ENCODE results near the gene CRIP2. TPM values are rescaled to one million over a fixed set of nuclear protein-coding genes. Genes with fewer than 3 reads are reported as not detected.

The CRIP2 gene
- total RNA-seq, 1 experiment from 2014 or later, result 1.1 TPM

DNA sequence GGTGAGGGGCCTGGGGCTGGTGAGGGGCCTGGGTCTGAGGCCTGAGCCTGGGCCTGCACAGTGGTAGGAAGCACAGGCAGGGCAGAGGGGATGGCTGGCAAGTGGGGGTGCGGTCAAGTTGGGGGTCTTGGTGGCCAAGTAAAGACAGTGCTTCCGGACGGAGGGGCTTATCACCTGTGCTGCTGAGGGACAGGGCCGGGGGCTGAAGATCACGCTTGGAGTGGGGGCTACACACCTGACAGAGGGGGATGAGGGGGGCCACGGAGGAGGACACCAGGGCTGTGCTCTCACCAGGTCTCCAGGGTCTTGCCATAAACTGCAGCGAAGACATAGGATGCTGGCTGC is 28.6 kb downstream of the CRIP2 start:
- DNase-seq (ENCODE audit: low read depth in 1 of 2, low spot score in 2 of 2), result no peak
- no peak overlapping the region for H3K27ac ChIP-seq
- no peaks in the 10 kb centered on the region for H3K36me3 ChIP-seq
- H3K27me3 ChIP-seq (replicated peaks), result peaks cover 8% of the 10 kb centered on the region; the same call in 1 of the 2 replicates
- H3K4me1 ChIP-seq (replicated peaks), result no peaks in the 10 kb centered on the region
- no peaks in the 10 kb centered on the region for H3K9me3 ChIP-seq (replicated peaks)
- no peak overlapping the region for H3K4me3 ChIP-seq

DNA sequence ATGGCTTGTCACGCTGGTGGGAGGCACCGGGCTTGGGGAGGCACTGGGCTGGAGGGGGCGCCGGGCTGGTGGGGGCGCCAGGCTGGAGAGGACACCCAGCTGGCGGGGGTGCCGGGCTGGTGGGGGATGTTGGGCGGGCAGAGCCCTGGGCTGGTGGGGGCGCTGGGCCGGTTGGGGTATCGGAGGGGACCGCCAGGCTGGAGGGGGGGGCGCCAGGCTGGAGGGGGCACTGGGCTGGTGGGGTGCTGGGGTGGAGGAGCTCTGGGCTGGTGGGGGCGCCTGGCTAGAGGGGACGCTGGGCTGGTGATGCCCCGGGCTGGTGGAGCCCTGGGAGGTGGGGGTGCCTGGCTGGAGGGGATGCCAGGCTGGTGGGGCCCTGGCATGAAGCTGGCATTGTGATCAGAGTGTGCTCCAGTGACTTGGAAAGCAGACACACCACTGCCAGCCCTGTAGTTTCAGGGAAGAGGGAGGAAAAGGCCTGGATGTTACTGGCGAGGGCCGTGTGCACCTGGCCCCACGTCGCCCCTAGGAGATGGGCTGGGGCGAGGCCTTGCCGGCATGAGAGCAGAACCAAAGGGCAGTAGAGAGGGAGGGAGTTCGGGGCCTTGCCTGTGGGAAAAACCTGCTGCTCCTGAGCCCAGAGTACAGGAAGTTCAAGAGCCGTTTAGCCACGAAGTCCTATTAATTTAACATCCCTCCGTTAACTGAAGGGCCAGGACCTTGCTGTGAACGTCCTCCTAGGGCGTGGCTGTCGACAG is 29.5 kb downstream of the CRIP2 start:
- H3K27ac ChIP-seq, result no peak overlapping the region
- peaks cover 15% of the 10 kb centered on the region for H3K27me3 ChIP-seq (replicated peaks)
- H3K4me3 ChIP-seq, result no peak overlapping the region
- H3K4me1 ChIP-seq (replicated peaks), result no peaks in the 10 kb centered on the region
- no peaks in the 10 kb centered on the region for H3K9me3 ChIP-seq (replicated peaks)
- DNase-seq (ENCODE audit: low read depth in 1 of 2, low spot score in 2 of 2), result no peak
- H3K36me3 ChIP-seq, result no peaks in the 10 kb centered on the region

DNA sequence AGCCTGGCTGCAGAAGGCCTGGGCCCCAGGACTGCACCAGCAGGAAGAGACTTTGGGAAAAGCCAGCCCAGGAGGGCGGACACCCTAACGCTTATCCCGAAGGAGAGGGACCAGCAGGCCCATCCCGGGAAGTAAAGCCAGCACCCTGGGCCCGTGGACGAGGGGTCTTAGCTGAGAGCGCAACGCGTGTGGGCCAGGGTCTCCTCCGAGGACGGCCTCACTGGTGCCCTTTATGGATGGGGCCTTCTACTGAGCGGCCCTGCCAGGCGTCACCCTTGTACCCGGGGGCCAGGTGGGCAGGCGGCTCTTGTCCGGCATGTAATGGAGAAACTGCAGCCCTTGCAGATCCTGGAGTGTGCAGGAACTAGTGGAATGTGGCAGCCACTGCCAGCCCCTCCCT is 30.5 kb downstream of the CRIP2 start:
- no peaks in the 10 kb centered on the region for H3K36me3 ChIP-seq
- H3K27me3 ChIP-seq (replicated peaks), result peaks cover 23% of the 10 kb centered on the region
- no peak overlapping the region for H3K27ac ChIP-seq
- no peaks in the 10 kb centered on the region for H3K9me3 ChIP-seq (replicated peaks)
- no peak overlapping the region for H3K4me3 ChIP-seq
- DNase-seq (ENCODE audit: low read depth in 1 of 2, low spot score in 2 of 2), result no peak
- H3K4me1 ChIP-seq (replicated peaks), result no peaks in the 10 kb centered on the region

DNA sequence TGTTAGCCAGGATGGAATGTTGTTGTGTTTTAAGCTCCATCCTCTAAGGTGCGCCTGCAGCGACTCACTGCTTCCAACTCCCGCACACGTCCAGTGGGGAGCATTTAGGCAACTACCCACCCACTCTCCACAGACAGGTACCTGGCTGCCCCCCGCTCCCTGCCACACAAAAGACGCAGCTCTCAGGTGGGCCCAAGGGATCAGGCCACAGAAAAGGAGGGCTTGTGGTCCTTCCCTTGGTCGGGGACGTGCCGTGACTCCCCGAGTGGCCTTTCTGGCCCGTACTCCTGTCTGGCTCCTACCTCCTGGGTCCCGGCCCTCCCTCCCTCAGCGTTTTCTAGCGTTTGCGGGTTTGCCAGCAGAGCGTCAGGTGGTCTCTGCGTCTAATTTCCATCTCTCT is 32.6 kb downstream of the CRIP2 start:
- no peak overlapping the region for H3K4me3 ChIP-seq
- H3K27ac ChIP-seq, result no peak overlapping the region
- no peaks in the 10 kb centered on the region for H3K36me3 ChIP-seq
- no peaks in the 10 kb centered on the region for H3K9me3 ChIP-seq (replicated peaks)
- no peak for DNase-seq (ENCODE audit: low read depth in 1 of 2, low spot score in 2 of 2)
- H3K27me3 ChIP-seq (replicated peaks), result peaks cover 36% of the 10 kb centered on the region
- H3K4me1 ChIP-seq (replicated peaks), result no peaks in the 10 kb centered on the region

DNA sequence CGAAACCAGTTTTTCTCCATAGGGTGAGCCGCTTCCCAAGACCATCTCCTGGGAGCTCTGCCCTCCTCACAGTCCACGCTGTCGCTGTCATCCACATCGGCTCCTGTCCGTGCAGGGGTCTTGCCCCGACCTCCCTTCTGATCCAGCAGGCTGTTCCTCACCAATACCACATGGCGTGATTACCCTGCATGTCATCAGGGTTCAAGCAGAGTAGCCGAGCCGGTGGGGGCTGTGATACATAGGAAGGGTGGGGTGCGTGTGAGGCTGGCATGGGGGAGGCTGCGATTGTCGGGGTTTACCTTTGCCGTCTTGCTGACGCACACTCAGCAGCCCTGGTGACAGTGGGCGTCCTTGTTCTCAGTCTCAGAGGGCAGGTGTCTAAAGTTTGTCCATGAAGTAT is 33.4 kb downstream of the CRIP2 start:
- H3K9me3 ChIP-seq (replicated peaks), result no peaks in the 10 kb centered on the region
- H3K27me3 ChIP-seq (replicated peaks), result peaks cover 42% of the 10 kb centered on the region
- H3K4me3 ChIP-seq, result no peak overlapping the region
- H3K36me3 ChIP-seq, result no peaks in the 10 kb centered on the region
- no peak overlapping the region for H3K27ac ChIP-seq
- DNase-seq (ENCODE audit: low read depth in 1 of 2, low spot score in 2 of 2), result no peak
- H3K4me1 ChIP-seq (replicated peaks), result no peaks in the 10 kb centered on the region

DNA sequence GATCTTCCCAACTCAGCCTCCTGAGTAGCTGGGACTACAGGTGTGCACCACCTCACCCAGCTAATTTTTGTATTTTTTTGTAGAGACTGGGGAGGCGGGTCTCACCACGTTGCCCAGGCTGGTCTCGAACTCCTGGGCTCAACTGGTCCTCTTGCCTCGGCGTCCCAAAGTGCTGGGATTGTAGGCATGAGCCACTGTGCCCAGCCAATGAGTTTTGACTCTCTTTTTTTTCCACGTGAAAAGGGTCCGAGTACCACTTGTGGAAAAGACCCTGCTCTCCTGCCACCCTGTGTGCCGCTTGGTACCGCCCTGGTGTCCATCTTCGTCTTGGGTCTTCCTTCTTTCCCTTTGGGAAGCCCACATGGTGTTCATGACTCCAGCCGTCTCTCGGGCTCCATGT is 34.0 kb downstream of the CRIP2 start:
- Histone ChIP-seq H3K27ac (no peak overlapping the region), H3K36me3 (no peaks in the 10 kb centered on the region), H3K4me1 (replicated peaks) (no peaks in the 10 kb centered on the region), H3K9me3 (replicated peaks) (no peaks in the 10 kb centered on the region), H3K27me3 (replicated peaks) (peaks cover 47% of the 10 kb centered on the region), H3K4me3 (no peak overlapping the region)
- no peak for DNase-seq (ENCODE audit: low read depth in 1 of 2, low spot score in 2 of 2)

DNA sequence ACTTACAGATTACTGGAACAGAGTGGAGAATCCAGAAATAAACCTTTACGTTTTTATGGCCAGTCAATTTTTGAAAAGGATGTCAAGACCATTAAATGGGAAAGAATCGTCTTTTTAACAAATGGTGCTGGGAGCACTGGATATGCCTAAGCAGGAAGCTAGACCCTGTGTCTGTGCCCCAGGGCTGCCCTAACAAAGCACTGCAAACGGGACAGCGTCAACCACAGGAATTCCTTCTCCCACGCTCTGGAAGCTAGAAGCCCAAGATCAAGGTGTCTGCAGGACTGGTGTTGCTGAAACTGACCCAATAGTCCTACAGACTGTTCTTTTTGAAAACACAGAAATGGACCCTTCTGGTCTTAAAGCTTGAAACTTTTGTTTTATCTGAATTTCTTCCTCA is 42.5 kb downstream of the CRIP2 start:
- no peaks in the 10 kb centered on the region; the same call in 1 of the 2 replicates for H3K9me3 ChIP-seq (replicated peaks)
- H3K4me1 ChIP-seq (replicated peaks), result no peaks in the 10 kb centered on the region
- no peak for DNase-seq (ENCODE audit: low read depth in 1 of 2, low spot score in 2 of 2)
- no peaks in the 10 kb centered on the region for H3K36me3 ChIP-seq
- no peak overlapping the region for H3K27ac ChIP-seq
- peaks cover 32% of the 10 kb centered on the region for H3K27me3 ChIP-seq (replicated peaks)
- no peak overlapping the region for H3K4me3 ChIP-seq

DNA sequence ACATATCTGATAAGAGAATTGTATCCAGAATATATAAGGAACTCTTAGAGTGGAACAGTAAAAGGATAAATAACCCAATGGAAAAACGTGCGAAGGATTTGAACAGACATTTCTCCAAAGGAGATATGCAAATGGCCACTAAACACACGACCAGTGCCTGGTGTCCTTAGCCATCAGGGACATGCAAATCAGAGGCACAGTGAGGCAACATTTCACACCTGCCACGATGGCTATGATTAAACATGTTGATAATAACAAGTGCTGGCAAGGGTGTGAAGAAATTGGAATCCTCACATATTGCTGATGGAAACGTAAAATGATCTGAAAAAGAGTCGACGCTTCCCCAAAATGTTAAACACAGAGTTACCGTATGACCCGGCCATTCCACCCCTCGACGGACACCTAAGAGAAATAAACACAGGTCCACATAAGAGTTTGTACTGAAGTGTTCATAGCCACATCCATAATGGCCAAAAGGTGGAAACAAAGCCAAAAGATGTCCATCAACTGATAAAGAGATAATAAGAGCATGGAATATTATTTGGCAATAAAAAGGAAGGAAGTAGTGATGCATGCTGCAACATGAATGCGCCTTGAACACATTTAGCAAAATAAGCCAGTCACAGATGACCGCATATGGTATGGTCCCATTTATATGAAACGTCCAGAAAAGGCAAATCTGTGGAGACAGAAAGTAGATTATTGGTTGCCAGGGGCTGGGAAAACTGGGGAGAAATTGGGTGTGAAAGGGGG is 45.5 kb downstream of the CRIP2 start:
- Histone ChIP-seq H3K9me3 (replicated peaks) (no peaks in the 10 kb centered on the region; the same call in 1 of the 2 replicates), H3K4me1 (replicated peaks) (no peaks in the 10 kb centered on the region), H3K36me3 (no peaks in the 10 kb centered on the region), H3K4me3 (no peak overlapping the region), H3K27me3 (replicated peaks) (peaks cover 25% of the 10 kb centered on the region; the same call in 1 of the 2 replicates), H3K27ac (no peak overlapping the region)
- no peak for DNase-seq (ENCODE audit: low read depth in 1 of 2, low spot score in 2 of 2)

DNA sequence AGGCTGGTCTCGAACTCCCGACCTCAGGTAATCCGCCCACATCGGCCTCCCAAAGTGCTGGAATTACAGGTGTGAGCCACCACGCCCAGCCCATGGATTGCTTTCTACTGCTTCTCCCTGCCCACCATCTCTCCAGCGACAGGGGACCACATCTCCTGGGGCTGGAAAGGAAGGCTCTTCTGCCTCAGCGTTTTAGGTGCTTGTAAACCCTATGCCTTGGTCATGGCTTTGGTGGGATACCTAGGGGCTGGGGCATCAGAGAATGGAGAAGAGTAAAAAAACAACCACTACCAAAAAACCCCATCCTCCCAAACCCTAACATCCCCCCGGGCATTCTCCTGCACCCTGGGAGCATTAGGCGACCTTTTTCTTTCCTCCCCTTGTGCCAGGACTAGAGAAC is 50.7 kb downstream of the CRIP2 start:
- H3K27ac ChIP-seq, result no peak overlapping the region
- H3K4me3 ChIP-seq, result no peak overlapping the region
- no peaks in the 10 kb centered on the region; the same call in 1 of the 2 replicates for H3K9me3 ChIP-seq (replicated peaks)
- no peak for DNase-seq (ENCODE audit: low read depth in 1 of 2, low spot score in 2 of 2)
- no peaks in the 10 kb centered on the region for H3K36me3 ChIP-seq
- peaks cover 14% of the 10 kb centered on the region for H3K4me1 ChIP-seq (replicated peaks)
- peaks cover 28% of the 10 kb centered on the region for H3K27me3 ChIP-seq (replicated peaks)

DNA sequence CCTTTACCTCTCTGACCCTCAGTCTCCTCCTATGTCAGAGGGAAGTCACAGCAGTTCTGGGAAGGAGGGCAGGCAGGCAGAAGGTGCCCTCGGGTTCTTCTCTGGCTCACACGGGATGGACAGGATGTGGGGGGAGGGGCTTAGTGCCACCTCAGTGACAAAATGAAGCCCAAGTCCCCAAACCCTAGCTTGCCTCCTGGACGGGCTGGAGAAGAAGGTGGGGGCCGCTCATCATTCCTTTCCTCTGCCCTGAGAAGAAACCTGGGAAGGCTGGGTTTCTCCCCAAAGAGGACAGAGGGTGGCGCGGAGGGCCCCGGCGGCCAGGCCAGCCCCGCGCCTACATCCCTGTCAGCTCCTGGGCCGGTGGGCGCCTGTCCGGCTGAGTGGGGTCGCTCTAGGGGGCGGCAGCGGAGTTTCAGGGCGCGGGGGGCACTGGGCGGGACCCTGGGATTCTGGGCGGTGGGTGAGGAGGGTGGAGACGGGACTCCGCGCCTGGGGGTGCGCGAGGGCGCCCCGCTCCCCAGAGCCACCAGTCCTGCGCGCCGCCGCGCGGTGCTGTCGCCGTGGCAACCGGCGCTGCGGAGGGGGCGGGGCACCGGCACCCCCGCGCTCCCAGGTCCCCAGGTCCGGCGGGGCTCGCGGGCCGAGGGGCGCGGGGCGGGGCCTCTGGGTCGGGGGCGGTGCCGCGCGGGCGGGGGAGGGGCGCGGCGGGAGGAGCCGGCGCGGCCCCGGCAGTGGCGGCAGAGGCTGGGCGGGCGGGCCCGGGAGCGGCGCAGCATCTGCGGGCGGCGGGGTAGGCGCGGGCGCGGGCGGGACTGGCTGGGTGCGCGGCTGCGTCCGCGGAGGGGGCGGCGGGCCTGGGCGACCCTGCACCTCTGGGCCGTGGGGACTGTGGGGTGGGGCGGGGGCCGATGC is 51.5 kb downstream of the CRIP2 start, which contains the start of gene TMEM121:
TMEM121 (plus strand) TSS at position 723 of the 915 bp plus-strand sequence. CDS start 2,252 bp downstream, outside the sequence.
- Histone ChIP-seq H3K27ac (no peak within 1 kb of the TSS), H3K4me1 (replicated peaks) (peaks cover 14% of the 10 kb centered on the region), H3K27me3 (replicated peaks) (peaks cover 28% of the 10 kb centered on the region), H3K9me3 (replicated peaks) (no peaks in the 10 kb centered on the region; the same call in 1 of the 2 replicates), H3K4me3 (no peak within 1 kb of the TSS; the same call in 1 of the 2 replicates), H3K36me3 (no peaks in the 10 kb centered on the region)
- no peak for DNase-seq (ENCODE audit: low read depth in 1 of 2, low spot score in 2 of 2)

DNA sequence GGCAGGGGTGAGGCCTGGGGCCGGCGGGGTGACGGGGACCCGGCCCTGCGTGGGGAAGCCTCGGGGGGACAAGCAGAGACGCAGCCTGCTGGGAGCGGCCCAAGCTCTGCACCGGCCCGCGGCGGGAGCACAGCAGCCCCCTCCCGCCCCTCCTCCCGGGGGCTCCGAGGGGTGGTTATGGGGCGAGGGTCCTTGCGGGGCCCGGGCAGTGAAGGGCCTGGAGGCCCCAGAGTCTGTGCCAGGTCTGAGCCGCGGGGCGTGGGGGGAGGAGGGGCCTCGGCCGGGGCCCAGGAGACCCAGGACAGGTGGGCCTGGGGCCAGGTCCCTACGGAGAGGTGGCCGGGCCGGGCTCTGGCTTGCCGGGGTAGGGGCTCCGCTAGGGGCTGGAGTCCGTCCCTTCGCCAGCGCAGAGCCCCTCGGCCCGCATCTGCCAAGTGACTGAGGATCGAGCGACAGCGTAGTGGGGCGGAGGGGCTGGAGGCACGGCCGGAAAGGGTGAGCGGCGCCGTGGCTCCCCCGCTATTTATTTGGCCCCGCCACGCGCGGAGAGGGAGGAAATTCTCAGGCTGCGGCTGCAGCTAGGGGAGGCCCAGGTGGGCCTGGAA is 52.3 kb downstream of the CRIP2 start:
- Histone ChIP-seq H3K4me3 (no peak overlapping the region), H3K36me3 (no peaks in the 10 kb centered on the region), H3K27ac (no peak overlapping the region), H3K27me3 (replicated peaks) (peaks cover 27% of the 10 kb centered on the region), H3K9me3 (replicated peaks) (no peaks in the 10 kb centered on the region; the same call in 1 of the 2 replicates), H3K4me1 (replicated peaks) (peaks cover 14% of the 10 kb centered on the region)
- DNase-seq (ENCODE audit: low read depth in 1 of 2, low spot score in 2 of 2), result no peak

DNA sequence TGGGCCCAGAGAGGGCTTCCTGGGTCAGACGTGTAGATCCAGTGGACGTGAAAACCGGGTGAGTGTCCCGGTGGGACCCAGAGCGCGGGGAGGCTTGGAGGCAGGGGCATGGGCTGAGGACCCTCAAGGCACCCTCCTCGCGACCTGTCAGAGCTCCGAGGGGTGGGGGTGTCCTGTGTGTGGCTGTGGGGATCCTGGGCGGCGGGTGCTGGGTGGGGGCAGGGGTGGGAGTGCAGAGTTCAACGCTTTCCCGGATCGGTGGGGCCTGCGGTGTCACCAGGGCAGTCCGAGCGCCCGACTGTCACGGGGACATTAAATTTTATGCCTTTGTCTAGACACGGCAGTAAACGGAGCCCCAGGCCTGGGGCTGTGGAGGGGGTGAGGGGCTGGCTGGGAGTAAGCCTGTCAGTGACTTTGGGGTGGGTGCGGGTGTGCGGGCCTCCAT is 52.8 kb downstream of the CRIP2 start:
- Histone ChIP-seq H3K9me3 (replicated peaks) (no peaks in the 10 kb centered on the region; the same call in 1 of the 2 replicates), H3K4me3 (no peak overlapping the region), H3K27ac (no peak overlapping the region), H3K36me3 (no peaks in the 10 kb centered on the region), H3K4me1 (replicated peaks) (peaks cover 14% of the 10 kb centered on the region), H3K27me3 (replicated peaks) (peaks cover 25% of the 10 kb centered on the region)
- DNase-seq (ENCODE audit: low read depth in 1 of 2, low spot score in 2 of 2), result no peak

Data from SJSA1 (cell line).